GM10248 (cell line): ENCODE measurements around the gene USP34.

Experiments
- CTCF ChIA-PET: fragments of 300-600 bp; sonication (Branson Sonifier 250); formaldehyde crosslinking; extraction: SDS; loops from one replicate; lab custom pipeline; 2021; ENCODE audit warnings: antibody characterized with exemption; lab: Yijun Ruan, JAX
- POLR2A ChIA-PET: fragments of 350-650 bp; sonication (Branson Sonifier 250); formaldehyde crosslinking; extraction: SDS; loops from one replicate; lab custom pipeline; 2020; ENCODE audit warnings: antibody characterized with exemption; lab: Yijun Ruan, JAX
- DNase-seq: peaks from one replicate; pipeline ENCODE4 v3.0.0; 2012; ENCODE audit errors: extremely low spot score
- CTCF ChIP-seq: IDR thresholded peaks from 2 replicates; pipeline ENCODE4 v1.5.1; 2012; ENCODE audit warnings: mild to moderate bottlenecking, low read depth; ENCODE audit errors: extremely low read depth, missing control alignments, control extremely low read depth

USP34 gene

GRCh38 chr2:61287254-61287653 is 183.6 kb downstream of the USP34 start:
- no peak for TF ChIP-seq CTCF
- no peak for DNase-seq
- CTCF ChIA-PET = no interaction called here
- POLR2A ChIA-PET = no interaction called here

- TF ChIP-seq CTCF = no peak
These were observed 187.3 kb downstream of the USP34 start for GRCh38 chr2:61283443-61284160.

GRCh38 chr2:61282104-61282590 is 188.7 kb downstream of the USP34 start:
- POLR2A ChIA-PET = no interaction called here
- DNase-seq = no peak
- no peak for TF ChIP-seq CTCF
- CTCF ChIA-PET = interaction anchor here (1.1 to 1.4 kb wide), 3 partner anchors 27 to 42 kb away, joined by 3 read pairs; no protein-coding TSS in a partner anchor

More at GRCh38 chr2:61283443-61284160, 187.3 kb downstream of the USP34 start:
- CTCF ChIA-PET = interaction anchor here (0.8 to 1.4 kb wide), 5 partner anchors 11 to 40 kb away, joined by 3 read pairs; no protein-coding TSS in a partner anchor
- POLR2A ChIA-PET = no interaction called here
- no peak for DNase-seq

- no peak for DNase-seq
- TF ChIP-seq CTCF = no peak
- CTCF ChIA-PET = no interaction called here
- POLR2A ChIA-PET = no interaction called here
These were observed 189.6 kb downstream of the USP34 start for GRCh38 chr2:61281321-61281720.

- ChIA-PET POLR2A (no interaction called here), CTCF (no interaction called here)
- no peak for TF ChIP-seq CTCF
- no peak for DNase-seq
These were observed 193.1 kb downstream of the USP34 start for GRCh38 chr2:61277756-61278155.

- CTCF ChIA-PET = interaction anchor here (1.3 to 1.7 kb wide), 2 partner anchors 11 to 12 kb away, joined by 3 to 4 read pairs; no protein-coding TSS in a partner anchor
- DNase-seq = no peak
- TF ChIP-seq CTCF = no peak
- POLR2A ChIA-PET = no interaction called here
These were observed 195.2 kb downstream of the USP34 start for GRCh38 chr2:61275575-61276184.
